Endodermal cell (in vitro differentiated cells): ENCODE measurements around the gene ZBTB7C. TPM values are rescaled to one million over a fixed set of nuclear protein-coding genes. Genes with fewer than 3 reads are reported as not detected.

Source experiments
- DNase-seq: peaks from one replicate; pipeline ENCODE4 v3.0.0-alpha.2; 2017
- H3K27ac ChIP-seq: 2 replicates; pipeline ENCODE4 v1.5.1; 2013; ENCODE audit warnings: mild to moderate bottlenecking, low read depth, low read length, moderate library complexity
- H3K27me3 ChIP-seq: 2 replicates; pipeline ENCODE4 v1.6.1; 2013; ENCODE audit warnings: mild to moderate bottlenecking, low read length, moderate library complexity; ENCODE audit not compliant: insufficient read depth, control insufficient read depth, poor library complexity, severe bottlenecking
- H3K36me3 ChIP-seq: 2 replicates; pipeline ENCODE4 v1.7.0; 2013; ENCODE audit warnings: mild to moderate bottlenecking, low read length, moderate library complexity; ENCODE audit not compliant: control insufficient read depth, insufficient read depth
- H3K4me1 ChIP-seq: one replicate; pipeline ENCODE4 v1.7.0; 2013; ENCODE audit warnings: low read length; ENCODE audit not compliant: control insufficient read depth, insufficient read depth
- H3K4me3 ChIP-seq: 2 replicates; pipeline ENCODE4 v1.5.1; 2013; ENCODE audit warnings: mild to moderate bottlenecking, low read length, moderate library complexity
- H3K9ac ChIP-seq: 2 replicates; pipeline ENCODE4 v1.6.1; 2013; ENCODE audit warnings: mild to moderate bottlenecking, low read length, moderate library complexity; ENCODE audit not compliant: poor library complexity, severe bottlenecking; ENCODE audit errors: extremely low read depth
- H3K9me3 ChIP-seq: 2 replicates; pipeline ENCODE4 v1.6.1; 2013; ENCODE audit warnings: mild to moderate bottlenecking, low read length, moderate library complexity; ENCODE audit not compliant: control insufficient read depth
- H3K27ac Mint-ChIP-seq: 2 replicates; pipeline ENCODE4 v1.8.0; 2020; ENCODE audit warnings: mixed read lengths
- H3K27me3 Mint-ChIP-seq: 2 replicates; pipeline ENCODE4 v1.8.0; 2021; ENCODE audit warnings: mild to moderate bottlenecking, mixed read lengths; ENCODE audit not compliant: insufficient read depth
- H3K36me3 Mint-ChIP-seq: 2 replicates; pipeline ENCODE4 v1.8.0; 2020; ENCODE audit warnings: low read depth, mixed read lengths
- H3K4me1 Mint-ChIP-seq: 2 replicates; pipeline ENCODE4 v1.8.0; 2020; ENCODE audit warnings: mixed read lengths
- H3K4me3 Mint-ChIP-seq: 2 replicates; pipeline ENCODE4 v1.8.0; 2020; ENCODE audit warnings: mild to moderate bottlenecking, moderate library complexity, mixed read lengths
- H3K9me3 Mint-ChIP-seq: 2 replicates; pipeline ENCODE4 v1.8.0; 2020; ENCODE audit warnings: mild to moderate bottlenecking, mixed read lengths
- WGBS, 2 experiments: methylation state at CpG; one replicate each; pipeline versions ENCODE4 v1.1.5 to v1.1.7; 2013; ENCODE audit warnings: missing lambda C conversion rate in 2 of 2, mixed read lengths in 1 of 2; ENCODE audit not compliant: insufficient coverage in 1 of 2, insufficient read length in 1 of 2; 5-methylcytosine and 5-hydroxymethylcytosine counted together
- total RNA-seq, 2 donors: library from RNA; stranded (reverse); fragmentation: NEBNext Ultra II Directional in 1 of 2; extraction: Animal tissue kit (Norgen Biotek cat#: 25700) in 1 of 2; gene quantifications; 2 replicates in 1 of 2; 3 replicates in 1 of 2; pipeline ENCODE4 v1.2.1, GENCODE V29; 2021
- TF ChIP-seq, protein P1 (sequence below): fragments of 200-600 bp; sonication (generic); conservative IDR thresholded peaks from 2 replicates; pipeline ENCODE4 v1.5.0; 2021; ENCODE audit warnings: antibody characterized with exemption, mild to moderate bottlenecking

The ZBTB7C gene
- total RNA-seq, 2 donors from 2014 or later, result 0.31 to 0.62 TPM

DNA sequence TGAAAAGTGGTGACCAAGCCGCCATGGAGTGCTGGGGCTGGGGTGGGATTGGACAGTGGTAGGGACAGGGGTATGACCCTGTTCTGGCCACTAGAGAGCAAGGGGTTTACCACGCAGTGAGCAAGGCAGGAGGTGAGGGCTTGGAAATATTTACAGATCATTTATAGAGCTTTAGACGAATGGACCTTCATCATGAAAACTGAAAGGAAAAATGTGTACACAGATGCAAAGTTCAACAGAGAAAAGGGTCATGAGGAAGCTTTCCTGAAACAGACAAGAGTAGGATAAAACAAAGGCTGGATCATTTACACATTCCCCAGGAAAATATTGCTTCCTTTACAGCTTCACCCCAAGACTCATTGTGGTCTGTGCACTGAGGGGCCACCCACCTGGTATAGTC, 348.2 kb downstream of the ZBTB7C start:
- Histone ChIP-seq H3K27me3 (no peaks in the 10 kb centered on the region), H3K27ac (no peak overlapping the region), H3K4me3 (no peak overlapping the region), H3K36me3 (no peaks in the 10 kb centered on the region), H3K4me1 (no peaks in the 10 kb centered on the region), H3K9me3 (no peaks in the 10 kb centered on the region), H3K9ac (no peak overlapping the region)
- no peaks in the 10 kb centered on the region for H3K9me3 Mint-ChIP-seq
- no peak overlapping the region for H3K27ac Mint-ChIP-seq
- no peak overlapping the region for H3K4me3 Mint-ChIP-seq
- WGBS, 2 experiments, result 90% methylated on average over 2 to 3 of the region's 3 CpGs
- H3K27me3 Mint-ChIP-seq, result peaks cover 2% of the 10 kb centered on the region
- TF ChIP-seq, protein P1, sequence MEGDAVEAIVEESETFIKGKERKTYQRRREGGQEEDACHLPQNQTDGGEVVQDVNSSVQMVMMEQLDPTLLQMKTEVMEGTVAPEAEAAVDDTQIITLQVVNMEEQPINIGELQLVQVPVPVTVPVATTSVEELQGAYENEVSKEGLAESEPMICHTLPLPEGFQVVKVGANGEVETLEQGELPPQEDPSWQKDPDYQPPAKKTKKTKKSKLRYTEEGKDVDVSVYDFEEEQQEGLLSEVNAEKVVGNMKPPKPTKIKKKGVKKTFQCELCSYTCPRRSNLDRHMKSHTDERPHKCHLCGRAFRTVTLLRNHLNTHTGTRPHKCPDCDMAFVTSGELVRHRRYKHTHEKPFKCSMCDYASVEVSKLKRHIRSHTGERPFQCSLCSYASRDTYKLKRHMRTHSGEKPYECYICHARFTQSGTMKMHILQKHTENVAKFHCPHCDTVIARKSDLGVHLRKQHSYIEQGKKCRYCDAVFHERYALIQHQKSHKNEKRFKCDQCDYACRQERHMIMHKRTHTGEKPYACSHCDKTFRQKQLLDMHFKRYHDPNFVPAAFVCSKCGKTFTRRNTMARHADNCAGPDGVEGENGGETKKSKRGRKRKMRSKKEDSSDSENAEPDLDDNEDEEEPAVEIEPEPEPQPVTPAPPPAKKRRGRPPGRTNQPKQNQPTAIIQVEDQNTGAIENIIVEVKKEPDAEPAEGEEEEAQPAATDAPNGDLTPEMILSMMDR, result no peak
- peaks cover 16% of the 10 kb centered on the region for H3K4me1 Mint-ChIP-seq
- no peak for DNase-seq
- H3K36me3 Mint-ChIP-seq, result no peaks in the 10 kb centered on the region

DNA sequence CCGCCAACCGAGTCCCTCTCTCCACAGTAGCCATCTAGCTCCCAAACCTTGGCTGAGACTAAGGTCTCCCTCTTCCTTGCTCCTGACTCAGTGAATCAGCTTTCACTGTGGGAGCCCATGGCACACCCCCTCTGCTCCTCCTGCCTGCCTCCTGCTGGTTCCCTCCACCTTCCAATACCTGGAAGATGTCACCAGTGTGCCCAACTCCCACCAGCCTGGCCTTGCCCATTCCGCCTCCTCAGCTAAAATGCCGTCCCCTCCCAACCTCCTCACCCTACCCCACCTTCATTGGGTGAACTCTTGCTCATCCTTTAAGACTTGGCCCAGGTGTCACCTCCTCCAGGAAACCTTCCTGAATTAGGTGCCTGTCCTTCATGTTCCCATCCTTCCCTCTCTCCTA, 348.8 kb downstream of the ZBTB7C start:
- H3K4me3 Mint-ChIP-seq, result no peak overlapping the region
- DNase-seq, result no peak
- Histone ChIP-seq H3K27ac (no peak overlapping the region), H3K4me1 (no peaks in the 10 kb centered on the region), H3K4me3 (no peak overlapping the region), H3K36me3 (no peaks in the 10 kb centered on the region), H3K27me3 (no peaks in the 10 kb centered on the region), H3K9ac (no peak overlapping the region), H3K9me3 (no peaks in the 10 kb centered on the region)
- peaks cover 16% of the 10 kb centered on the region for H3K4me1 Mint-ChIP-seq
- peaks cover 2% of the 10 kb centered on the region for H3K27me3 Mint-ChIP-seq
- H3K36me3 Mint-ChIP-seq, result no peaks in the 10 kb centered on the region
- TF ChIP-seq, protein P1, result no peak
- WGBS, 2 experiments, result 92% methylated on average over 4 of the region's 4 CpGs; no CpG with 5 or more reads in 1 of the 2 experiments
- no peaks in the 10 kb centered on the region for H3K9me3 Mint-ChIP-seq
- H3K27ac Mint-ChIP-seq, result no peak overlapping the region

DNA sequence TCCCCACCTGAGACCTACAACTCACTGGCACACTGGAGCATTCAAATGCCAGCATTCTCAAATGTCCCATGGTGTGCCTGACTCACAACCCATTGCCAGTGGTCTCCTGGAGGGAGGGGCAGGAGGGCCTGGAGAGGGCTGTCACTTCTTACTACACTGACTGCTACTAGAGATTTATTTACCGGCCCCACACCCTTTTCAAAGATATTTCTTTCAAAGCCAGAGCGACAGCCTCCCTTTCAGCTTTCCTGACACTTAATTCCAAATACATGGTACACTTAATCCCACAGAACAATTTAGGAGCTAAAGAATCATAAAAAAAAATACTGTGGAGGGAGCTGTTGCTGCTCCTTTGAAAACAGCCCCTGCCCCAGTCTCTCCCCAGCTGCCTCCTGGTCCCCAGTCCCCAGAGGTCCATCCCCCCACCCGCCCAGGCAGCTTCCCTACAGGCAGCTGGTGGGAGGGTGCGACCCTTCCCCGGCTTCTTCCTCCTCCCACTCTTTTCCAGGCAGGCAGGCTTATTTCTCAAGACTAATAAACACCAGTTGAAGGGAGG, 349.6 kb downstream of the ZBTB7C start:
- H3K9me3 Mint-ChIP-seq, result no peaks in the 10 kb centered on the region
- Histone ChIP-seq H3K9me3 (no peaks in the 10 kb centered on the region), H3K4me3 (no peak overlapping the region), H3K27me3 (no peaks in the 10 kb centered on the region), H3K36me3 (no peaks in the 10 kb centered on the region), H3K9ac (no peak overlapping the region), H3K4me1 (no peaks in the 10 kb centered on the region), H3K27ac (no peak overlapping the region)
- peaks cover 16% of the 10 kb centered on the region for H3K4me1 Mint-ChIP-seq
- DNase-seq, result peak; percentile 72
- no peak overlapping the region for H3K27ac Mint-ChIP-seq
- TF ChIP-seq, protein P1, result no peak
- H3K36me3 Mint-ChIP-seq, result no peaks in the 10 kb centered on the region
- H3K4me3 Mint-ChIP-seq, result no peak overlapping the region
- H3K27me3 Mint-ChIP-seq, result peaks cover 2% of the 10 kb centered on the region
- 29 to 33% methylated on average over 1 to 5 of the region's 5 CpGs for WGBS, 2 experiments
